PC-9 (cell line): ENCODE results near the gene PLAC8. TPM values are rescaled to one million over a fixed set of nuclear protein-coding genes. Genes with fewer than 3 reads are reported as not detected.

Source experiments
- BruUV-seq: library from RNA; stranded (reverse); fragments of 400-500 nt; replicated peaks from 2 replicates; lab custom pipeline; 2021; lab: Mats Ljungman, UMichigan
- CTCF ChIA-PET: fragments of 300-600 bp; sonication (Branson Sonifier 250); formaldehyde crosslinking; loops from one replicate; lab custom pipeline; 2022; ENCODE audit warnings: antibody characterized with exemption; lab: Charles Lee
- POLR2A ChIA-PET: fragments of 300-600 bp; sonication (Branson Sonifier 250); formaldehyde crosslinking; loops from one replicate; lab custom pipeline; 2022; ENCODE audit warnings: antibody characterized with exemption; ENCODE audit not compliant: unreplicated experiment; lab: Charles Lee
- DNase-seq, 2 experiments: peaks; one replicate each; pipeline versions ENCODE4 v3.0.0 to v3.0.0-alpha.2; 2015 to 2022; ENCODE audit warnings: mixed read lengths in 1 of 2
- H2AFZ ChIP-seq: fragments of 200-600 bp; sonication (generic); 2 replicates; pipeline ENCODE4 v1.8.1; 2017; ENCODE audit warnings: antibody characterized with exemption
- H3F3A ChIP-seq: fragments of 200-600 bp; sonication (generic); 2 replicates; pipeline ENCODE4 v1.8.1; 2017; ENCODE audit warnings: antibody characterized with exemption, mild to moderate bottlenecking, low read depth; ENCODE audit not compliant: insufficient read depth
- H3K27ac ChIP-seq: fragments of 200-600 bp; sonication (generic); 2 replicates; pipeline ENCODE4 v1.6.1; 2016; ENCODE audit warnings: mixed run types
- H3K27me3 ChIP-seq: fragments of 200-600 bp; sonication (generic); 2 replicates; pipeline ENCODE4 v1.6.1; 2016; ENCODE audit warnings: low read depth, mixed run types; ENCODE audit not compliant: insufficient read depth
- H3K36me3 ChIP-seq: fragments of 200-600 bp; sonication (generic); 2 replicates; pipeline ENCODE4 v1.6.1; 2016; ENCODE audit warnings: low read depth, mixed run types
- H3K4me1 ChIP-seq: fragments of 200-600 bp; sonication (generic); replicated peaks from 2 replicates; pipeline ENCODE4 v1.6.1; 2016; ENCODE audit warnings: mixed run types; ENCODE audit not compliant: insufficient read depth
- H3K4me2 ChIP-seq: fragments of 200-600 bp; sonication (generic); 2 replicates; pipeline ENCODE4 v1.6.1; 2017; ENCODE audit warnings: mixed run types
- H3K4me3 ChIP-seq: fragments of 200-600 bp; sonication (generic); 2 replicates; pipeline ENCODE4 v1.6.1; 2016; ENCODE audit warnings: mixed run types
- H3K79me2 ChIP-seq: fragments of 200-600 bp; sonication (generic); 2 replicates; pipeline ENCODE4 v1.6.1; 2017; ENCODE audit warnings: low read depth, mixed run types
- H3K9me2 ChIP-seq: fragments of 200-600 bp; sonication (generic); 2 replicates; pipeline ENCODE4 v1.8.1; 2017; ENCODE audit warnings: mild to moderate bottlenecking; ENCODE audit not compliant: insufficient read depth
- H3K9me3 ChIP-seq: fragments of 200-600 bp; sonication (generic); 2 replicates; pipeline ENCODE4 v1.8.1; 2016; ENCODE audit warnings: low read depth; ENCODE audit not compliant: insufficient read depth
- H4K20me1 ChIP-seq: fragments of 200-600 bp; sonication (generic); 2 replicates; pipeline ENCODE4 v1.8.1; 2017; ENCODE audit not compliant: insufficient read depth
- CTCF ChIP-seq: fragments of 200-600 bp; sonication (generic); conservative IDR thresholded peaks from 2 replicates; pipeline ENCODE4 v1.6.1; 2017; ENCODE audit warnings: mixed run types, antibody characterized with exemption, mild to moderate bottlenecking, moderate library complexity
- EZH2 ChIP-seq: fragments of 200-600 bp; sonication (generic); IDR thresholded peaks from 2 replicates; pipeline ENCODE4 v1.8.0; 2017; ENCODE audit warnings: antibody characterized with exemption, low read depth
- intact Hi-C: fragments of 100-400 bp; cut with micrococcal nuclease; formaldehyde crosslinking; loops from one replicate; pipeline ENCODE4 v1.10.0; 2022; ENCODE audit not compliant: unreplicated experiment
- total RNA-seq: library from RNA; stranded (reverse); gene quantifications from 2 replicates; pipeline ENCODE4 v1.2.3, GENCODE V29; 2021

PLAC8 gene
- total RNA-seq, 1 experiment from 2014 or later = 52.7 TPM

GRCh38 chr4:83040269-83040668 lies 74.3 kb downstream of the PLAC8 start:
- Histone ChIP-seq H3K9me3 (no peaks in the 10 kb centered on the region), H2AFZ (no peak overlapping the region), H3K79me2 (peaks cover 51% of the 10 kb centered on the region), H3K27ac (no peak overlapping the region), H3K36me3 (no peaks in the 10 kb centered on the region), H4K20me1 (no peaks in the 10 kb centered on the region), H3K4me1 (peaks cover 4% of the 10 kb centered on the region), H3F3A (no peaks in the 10 kb centered on the region), H3K9me2 (no peaks in the 10 kb centered on the region), H3K4me3 (no peak overlapping the region), H3K4me2 (no peak overlapping the region), H3K27me3 (no peaks in the 10 kb centered on the region)
- CTCF ChIA-PET = no interaction called here
- no peak for DNase-seq
- intact Hi-C loops = no loop called here
- POLR2A ChIA-PET = no interaction called here
- no TSS peak for BruUV-seq
- TF ChIP-seq CTCF (no peak), EZH2 (no peak)

Other genes with a start within 250 kb of the PLAC8 start
- gene SEC31A, start 223.6 kb downstream of the PLAC8 start, total RNA-seq = 69.0 and 95.5 TPM in 2 replicates
- 3.4 and 3.5 TPM in 2 replicates for gene THAP9, start 214.0 kb downstream of the PLAC8 start, total RNA-seq
- gene LIN54, start 103.9 kb downstream of the PLAC8 start, total RNA-seq = 8.5 and 13.1 TPM in 2 replicates
- 15.4 and 17.1 TPM in 2 replicates for gene COPS4, start 79.5 kb downstream of the PLAC8 start, total RNA-seq
- 16.5 and 19.5 TPM in 2 replicates for gene COQ2, start 170.1 kb upstream of the PLAC8 start, total RNA-seq
- 4.4 and 6.6 TPM in 2 replicates for gene HPSE, start 220.1 kb upstream of the PLAC8 start, total RNA-seq